ENCODE measurements around the gene RNF114. TPM values are rescaled to one million over a fixed set of nuclear protein-coding genes. Genes with fewer than 3 reads are reported as not detected.

Gene RNF114
- total RNA-seq, 1 donor from 2014 or later, result 63.0 TPM

DNA sequence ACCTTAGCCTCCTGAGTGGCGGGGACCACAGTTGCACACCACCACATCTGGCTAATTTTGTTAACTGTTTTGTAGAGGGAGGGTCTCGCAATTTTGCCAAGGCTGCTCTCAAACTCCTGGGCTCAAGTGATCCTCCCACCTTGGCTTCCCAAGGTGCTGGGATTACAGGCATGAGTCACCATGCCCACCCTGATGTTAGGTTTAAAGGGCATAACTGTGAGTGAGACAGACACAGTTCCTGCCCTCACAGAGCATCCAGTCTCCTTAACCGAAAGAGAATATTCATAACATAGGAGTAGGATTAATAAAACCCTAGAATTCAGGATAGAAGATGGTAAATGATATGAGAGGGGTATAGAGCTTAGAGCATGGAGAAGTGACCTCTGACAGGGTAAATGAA is 17.8 kb upstream of the RNF114 start:
- peaks cover 15% of the 10 kb centered on the region for H3K4me1 ChIP-seq
- no peak overlapping the region for H3K27ac ChIP-seq
- no peaks in the 10 kb centered on the region for H3K36me3 ChIP-seq
- H3K27me3 ChIP-seq (ENCODE audit: low read depth), result no peaks in the 10 kb centered on the region
- no peak for ATAC-seq
- no peak for DNase-seq
- no peak overlapping the region for H3K4me3 ChIP-seq
- TF ChIP-seq, protein P1, sequence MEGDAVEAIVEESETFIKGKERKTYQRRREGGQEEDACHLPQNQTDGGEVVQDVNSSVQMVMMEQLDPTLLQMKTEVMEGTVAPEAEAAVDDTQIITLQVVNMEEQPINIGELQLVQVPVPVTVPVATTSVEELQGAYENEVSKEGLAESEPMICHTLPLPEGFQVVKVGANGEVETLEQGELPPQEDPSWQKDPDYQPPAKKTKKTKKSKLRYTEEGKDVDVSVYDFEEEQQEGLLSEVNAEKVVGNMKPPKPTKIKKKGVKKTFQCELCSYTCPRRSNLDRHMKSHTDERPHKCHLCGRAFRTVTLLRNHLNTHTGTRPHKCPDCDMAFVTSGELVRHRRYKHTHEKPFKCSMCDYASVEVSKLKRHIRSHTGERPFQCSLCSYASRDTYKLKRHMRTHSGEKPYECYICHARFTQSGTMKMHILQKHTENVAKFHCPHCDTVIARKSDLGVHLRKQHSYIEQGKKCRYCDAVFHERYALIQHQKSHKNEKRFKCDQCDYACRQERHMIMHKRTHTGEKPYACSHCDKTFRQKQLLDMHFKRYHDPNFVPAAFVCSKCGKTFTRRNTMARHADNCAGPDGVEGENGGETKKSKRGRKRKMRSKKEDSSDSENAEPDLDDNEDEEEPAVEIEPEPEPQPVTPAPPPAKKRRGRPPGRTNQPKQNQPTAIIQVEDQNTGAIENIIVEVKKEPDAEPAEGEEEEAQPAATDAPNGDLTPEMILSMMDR (IDR thresholded peaks at IDR 0.05), result no peak
- intact Hi-C loops (cut with DNase I), result no loop called here
- H3K9me3 ChIP-seq, result no peaks in the 10 kb centered on the region

DNA sequence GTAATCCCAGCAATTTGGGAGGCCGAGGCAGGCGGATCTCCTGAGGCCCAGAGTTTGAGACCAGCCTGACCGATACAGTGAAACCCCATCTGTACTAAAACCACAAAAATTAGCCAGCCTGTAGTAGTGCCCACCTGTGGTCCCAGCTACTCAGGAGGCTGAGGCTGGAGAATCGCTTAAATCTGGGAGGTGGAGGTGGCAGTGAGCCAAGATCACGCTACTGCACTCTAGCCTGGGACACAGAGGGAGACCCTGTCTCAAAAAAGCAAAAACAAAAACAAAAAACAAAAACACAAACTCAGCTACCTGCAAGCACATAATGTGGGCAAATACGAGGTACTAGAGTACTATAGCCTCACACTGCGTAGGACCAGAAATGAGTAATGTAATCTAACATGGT is 17.2 kb upstream of the RNF114 start:
- no peak for ATAC-seq
- Histone ChIP-seq H3K4me3 (no peak overlapping the region), H3K36me3 (no peaks in the 10 kb centered on the region), H3K4me1 (peaks cover 10% of the 10 kb centered on the region), H3K27ac (no peak overlapping the region), H3K9me3 (no peaks in the 10 kb centered on the region), H3K27me3 (ENCODE audit: low read depth) (no peaks in the 10 kb centered on the region)
- intact Hi-C loops (cut with DNase I), result no loop called here
- TF ChIP-seq, protein P1 (IDR thresholded peaks at IDR 0.05), result no peak
- no peak for DNase-seq

DNA sequence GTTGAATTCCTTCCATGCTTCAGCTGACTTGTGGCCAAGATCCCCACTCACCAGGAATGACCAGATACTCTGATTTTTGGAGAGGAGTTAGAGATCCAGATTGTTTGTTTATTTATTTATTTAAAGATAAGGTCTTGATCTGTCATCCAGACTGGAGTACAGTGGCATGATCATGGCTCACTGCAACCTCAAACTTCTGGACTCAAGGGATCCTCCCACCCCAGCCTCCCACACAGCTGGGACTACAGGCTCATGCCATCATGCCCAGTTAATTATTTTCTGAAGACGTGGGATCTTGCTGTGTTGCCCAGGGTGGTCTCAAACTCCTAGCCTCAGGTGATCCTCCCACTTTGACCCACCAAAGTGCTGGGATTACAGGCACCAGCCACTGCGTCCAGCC is 16.7 kb upstream of the RNF114 start:
- H3K27ac ChIP-seq, result no peak overlapping the region
- TF ChIP-seq, protein P1 (IDR thresholded peaks at IDR 0.05), result no peak
- H3K9me3 ChIP-seq, result no peaks in the 10 kb centered on the region
- ATAC-seq (no peak), DNase-seq (no peak)
- peaks cover 5% of the 10 kb centered on the region for H3K4me1 ChIP-seq
- no peaks in the 10 kb centered on the region for H3K36me3 ChIP-seq
- intact Hi-C loops (cut with DNase I), result no loop called here
- H3K27me3 ChIP-seq (ENCODE audit: low read depth), result no peaks in the 10 kb centered on the region
- H3K4me3 ChIP-seq, result no peak overlapping the region

DNA sequence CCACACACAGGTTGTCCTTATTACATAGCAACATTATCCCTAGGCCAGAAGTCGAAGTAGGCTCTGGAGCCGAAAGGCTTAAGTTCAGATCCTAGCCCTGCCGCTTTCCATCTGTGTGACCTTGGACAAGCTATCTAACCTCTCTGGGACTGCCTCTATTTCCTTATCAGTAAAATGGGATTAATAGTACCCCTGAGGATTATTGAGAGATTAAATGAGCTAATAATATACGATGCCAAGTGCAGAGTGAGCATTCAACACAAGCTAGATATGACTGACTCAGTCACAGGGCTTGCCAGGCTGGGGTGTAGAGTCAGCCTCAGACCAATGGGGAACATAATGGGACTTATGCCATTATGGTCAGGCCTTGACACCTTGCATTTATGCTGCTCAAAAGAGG is 11.9 kb upstream of the RNF114 start:
- H3K27me3 ChIP-seq (ENCODE audit: low read depth), result no peaks in the 10 kb centered on the region
- H3K4me1 ChIP-seq, result peaks cover 6% of the 10 kb centered on the region
- TF ChIP-seq, protein P1 (IDR thresholded peaks at IDR 0.05), result no peak
- intact Hi-C loops (cut with DNase I), result no loop called here
- H3K9me3 ChIP-seq, result no peaks in the 10 kb centered on the region
- no peak overlapping the region for H3K4me3 ChIP-seq
- H3K36me3 ChIP-seq, result no peaks in the 10 kb centered on the region
- ATAC-seq (no peak), DNase-seq (no peak)
- no peak overlapping the region for H3K27ac ChIP-seq

DNA sequence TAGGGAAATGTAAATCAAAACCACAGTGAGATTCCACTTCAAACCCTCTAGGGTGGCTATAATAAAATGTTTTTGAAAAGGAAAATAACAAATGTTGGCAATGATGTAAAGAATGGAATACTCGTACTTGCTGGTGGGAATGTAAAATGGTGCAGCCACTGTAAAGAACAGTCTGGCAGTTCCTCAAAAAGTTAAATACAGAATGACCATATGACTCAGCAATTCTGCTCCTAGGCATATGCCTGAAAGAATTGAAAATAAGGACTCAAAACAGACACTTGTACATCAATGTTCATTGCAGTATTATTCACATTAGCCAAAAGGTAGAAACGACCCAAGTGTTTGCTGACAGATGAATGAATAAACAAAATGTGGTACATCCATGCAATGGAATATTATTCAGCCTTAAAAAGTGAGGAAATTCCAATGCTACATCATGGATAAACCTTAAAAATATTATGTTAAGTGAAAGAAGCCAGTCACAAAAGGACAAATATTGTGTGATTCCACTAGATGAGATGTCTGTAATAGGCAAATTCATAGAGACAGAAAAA is 10.2 kb upstream of the RNF114 start:
- no peak for ATAC-seq
- Histone ChIP-seq H3K27me3 (ENCODE audit: low read depth) (no peaks in the 10 kb centered on the region), H3K27ac (no peak overlapping the region), H3K4me1 (peaks cover 6% of the 10 kb centered on the region), H3K4me3 (no peak overlapping the region), H3K36me3 (no peaks in the 10 kb centered on the region), H3K9me3 (no peaks in the 10 kb centered on the region)
- TF ChIP-seq, protein P1 (IDR thresholded peaks at IDR 0.05), result no peak
- intact Hi-C loops (cut with DNase I), result no loop called here
- DNase-seq, result no peak

Measured in lower lobe of right lung (tissue), 2 donors.